PFSK-1 (cell line): ENCODE results near the gene HDAC4.

Experiments used
- FOXP2 ChIP-seq: optimal IDR thresholded peaks from 2 replicates; pipeline ENCODE3; 2011; ENCODE audit warnings: borderline replicate concordance, control low read depth, inconsistent platforms; ENCODE audit not compliant: insufficient read depth; ENCODE audit errors: extremely low read length, extremely low read depth
- POLR2AphosphoS5 ChIP-seq: IDR thresholded peaks from 2 replicates; pipeline ENCODE4 v1.6.1; 2012; ENCODE audit warnings: low read depth, mild to moderate bottlenecking, control low read depth, low read length, moderate library complexity
- REST ChIP-seq, 2 experiments: IDR thresholded peaks; 2 replicates each; pipeline versions ENCODE4 v1.6.1 to v1.8.0; 2011 to 2012; ENCODE audit warnings: low read depth in 2 of 2, low read length in 2 of 2, control low read depth in 1 of 2, inconsistent platforms in 1 of 2, mild to moderate bottlenecking in 1 of 2, moderate library complexity in 1 of 2; ENCODE audit not compliant: insufficient read depth in 1 of 2
- SIN3A ChIP-seq: IDR thresholded peaks from 2 replicates; pipeline ENCODE4 v1.6.1; 2012; ENCODE audit warnings: mild to moderate bottlenecking, low read length, moderate library complexity, borderline replicate concordance; ENCODE audit not compliant: insufficient read depth
- TAF1 ChIP-seq: IDR thresholded peaks from 2 replicates; pipeline ENCODE4 v1.6.1; 2012; ENCODE audit warnings: low read length, control low read depth, borderline replicate concordance; ENCODE audit not compliant: insufficient read depth

- TF ChIP-seq TAF1 (no peak), POLR2AphosphoS5 (no peak), SIN3A (no peak), REST (IDR thresholded peaks at IDR 0.05; ENCODE audit: insufficient read depth in 1 of 2, low read depth in 2 of 2, low read length in 2 of 2) (no peak), FOXP2 (no peak)
Observed at GRCh38 chr2:239193925-239194677, 206.7 kb downstream of the HDAC4 start.
